Measurements from ENCODE around the gene NOXO1. TPM values are rescaled to one million over a fixed set of nuclear protein-coding genes. Genes with fewer than 3 reads are reported as not detected.
A peak's percentile ranks its signal among the peaks of the same experiment; 100 is the strongest.
"Not testable (repeated sequence)": the region's sequence is repeated elsewhere in the genome, so short reads cannot be mapped to it uniquely, and the experiment has no call there.

The NOXO1 gene
- total RNA-seq, 1 donor: 0.43 TPM

GRCh38 chr16:1964506-1965395, 16.5 kb downstream of the NOXO1 start, which contains the start of gene RPS2:
TSS of gene RPS2 (minus strand) at chr16:1964826. CDS start at chr16:1964625, 201 bp downstream.
- peak; percentile 99 for DNase-seq (ENCODE audit: low read depth)
- no peak for TF ChIP-seq CTCF (IDR thresholded peaks at IDR 0.05; ENCODE audit: insufficient read depth, low read depth, low read length)
- peak within 1 kb of the TSS; percentile 90 for H3K4me3 ChIP-seq (ENCODE audit: low read depth, low read length)

- TF ChIP-seq CTCF (IDR thresholded peaks at IDR 0.05; ENCODE audit: insufficient read depth, low read depth, low read length): no peak
- peak; percentile 36 for DNase-seq (ENCODE audit: low read depth)
These were observed 17.3 kb downstream of the NOXO1 start for GRCh38 chr16:1963806-1964505.

GRCh38 chr16:1962161-1963153, 18.8 kb downstream of the NOXO1 start:
- H3K4me3 ChIP-seq (ENCODE audit: low read depth, low read length): peak overlapping the region; percentile 90

More at GRCh38 chr16:1963806-1964505, 17.3 kb downstream of the NOXO1 start:
- peak overlapping the region; percentile 90 for H3K4me3 ChIP-seq (ENCODE audit: low read depth, low read length)

GRCh38 chr16:1961651-1962067, 19.6 kb downstream of the NOXO1 start:
- H3K4me3 ChIP-seq (ENCODE audit: low read depth, low read length): no peak overlapping the region
- no peak for DNase-seq (ENCODE audit: low read depth)

More at GRCh38 chr16:1962161-1963153, 18.8 kb downstream of the NOXO1 start:
- not testable (repeated sequence) for DNase-seq (ENCODE audit: low read depth)

GRCh38 chr16:1960665-1961630, 20.3 kb downstream of the NOXO1 start:
- peak overlapping the region; percentile 90 for H3K4me3 ChIP-seq (ENCODE audit: low read depth, low read length)
- DNase-seq (ENCODE audit: low read depth): no peak
- no peak for TF ChIP-seq CTCF (IDR thresholded peaks at IDR 0.05; ENCODE audit: insufficient read depth, low read depth, low read length)

More at GRCh38 chr16:1961651-1962067, 19.6 kb downstream of the NOXO1 start:
- TF ChIP-seq CTCF (IDR thresholded peaks at IDR 0.05; ENCODE audit: insufficient read depth, low read depth, low read length): no peak

Measured in fibroblast of villous mesenchyme (primary cell).